Measurements from ENCODE around the gene PCYT1A. TPM values are rescaled to one million over a fixed set of nuclear protein-coding genes. Genes with fewer than 3 reads are reported as not detected.
"Not testable (repeated sequence)": the region's sequence is repeated elsewhere in the genome, so short reads cannot be mapped to it uniquely, and the experiment has no call there.

The PCYT1A gene
- total and polyA plus RNA-seq, 8 donors: 11.8 to 127 (median 38.3) TPM

DNA sequence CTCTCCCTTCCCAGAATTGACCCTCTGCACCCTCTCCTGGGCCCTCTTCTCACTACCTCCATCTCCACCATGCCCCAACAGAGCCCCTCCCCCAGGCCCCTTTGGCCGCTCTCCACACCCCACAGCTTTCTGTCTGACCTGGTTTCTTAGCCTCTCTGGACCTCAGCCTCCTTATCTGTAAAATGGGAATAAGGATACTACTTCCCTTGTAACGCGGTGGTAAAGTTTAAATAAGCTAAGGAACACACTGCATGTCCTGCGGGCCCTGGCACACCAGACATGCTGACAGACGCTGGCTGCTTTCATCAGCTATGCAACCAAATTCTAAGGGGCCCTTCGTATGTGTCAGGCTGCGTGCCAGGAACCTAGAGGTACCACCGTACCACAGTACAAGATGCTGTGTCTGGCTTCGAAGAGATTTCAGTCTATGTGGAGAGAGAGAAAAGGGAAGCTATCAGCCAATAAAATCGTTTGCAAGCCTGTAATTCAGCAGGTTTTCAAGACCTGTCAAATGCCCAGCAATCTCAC lies 72.0 kb downstream of the PCYT1A start:
- DNase-seq: no peak
- Histone ChIP-seq H3K27ac (no peak overlapping the region), H3K9me3 (no peaks in the 10 kb centered on the region), H3K4me3 (no peak overlapping the region), H3K36me3 (no peaks in the 10 kb centered on the region), H3K27me3 (peaks cover 0 to 23% (median 4%) of the 10 kb centered on the region in 3 donors), H3K4me1 (peaks cover 0 to 31% (median 14%) of the 10 kb centered on the region in 4 donors)
- TF ChIP-seq, protein P1, sequence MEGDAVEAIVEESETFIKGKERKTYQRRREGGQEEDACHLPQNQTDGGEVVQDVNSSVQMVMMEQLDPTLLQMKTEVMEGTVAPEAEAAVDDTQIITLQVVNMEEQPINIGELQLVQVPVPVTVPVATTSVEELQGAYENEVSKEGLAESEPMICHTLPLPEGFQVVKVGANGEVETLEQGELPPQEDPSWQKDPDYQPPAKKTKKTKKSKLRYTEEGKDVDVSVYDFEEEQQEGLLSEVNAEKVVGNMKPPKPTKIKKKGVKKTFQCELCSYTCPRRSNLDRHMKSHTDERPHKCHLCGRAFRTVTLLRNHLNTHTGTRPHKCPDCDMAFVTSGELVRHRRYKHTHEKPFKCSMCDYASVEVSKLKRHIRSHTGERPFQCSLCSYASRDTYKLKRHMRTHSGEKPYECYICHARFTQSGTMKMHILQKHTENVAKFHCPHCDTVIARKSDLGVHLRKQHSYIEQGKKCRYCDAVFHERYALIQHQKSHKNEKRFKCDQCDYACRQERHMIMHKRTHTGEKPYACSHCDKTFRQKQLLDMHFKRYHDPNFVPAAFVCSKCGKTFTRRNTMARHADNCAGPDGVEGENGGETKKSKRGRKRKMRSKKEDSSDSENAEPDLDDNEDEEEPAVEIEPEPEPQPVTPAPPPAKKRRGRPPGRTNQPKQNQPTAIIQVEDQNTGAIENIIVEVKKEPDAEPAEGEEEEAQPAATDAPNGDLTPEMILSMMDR (IDR thresholded peaks at IDR 0.05): no peak
- no peak for TF ChIP-seq EP300 (IDR thresholded peaks at IDR 0.05)
- TF ChIP-seq POLR2A (IDR thresholded peaks at IDR 0.05): no peak
- 70 to 80% (median 77%) methylated on average over 9 to 10 of the region's 10 CpGs for WGBS, 5 donors
- intact Hi-C loops (cut with DNase I; ENCODE audit: low total_unique reads): no loop called here

DNA sequence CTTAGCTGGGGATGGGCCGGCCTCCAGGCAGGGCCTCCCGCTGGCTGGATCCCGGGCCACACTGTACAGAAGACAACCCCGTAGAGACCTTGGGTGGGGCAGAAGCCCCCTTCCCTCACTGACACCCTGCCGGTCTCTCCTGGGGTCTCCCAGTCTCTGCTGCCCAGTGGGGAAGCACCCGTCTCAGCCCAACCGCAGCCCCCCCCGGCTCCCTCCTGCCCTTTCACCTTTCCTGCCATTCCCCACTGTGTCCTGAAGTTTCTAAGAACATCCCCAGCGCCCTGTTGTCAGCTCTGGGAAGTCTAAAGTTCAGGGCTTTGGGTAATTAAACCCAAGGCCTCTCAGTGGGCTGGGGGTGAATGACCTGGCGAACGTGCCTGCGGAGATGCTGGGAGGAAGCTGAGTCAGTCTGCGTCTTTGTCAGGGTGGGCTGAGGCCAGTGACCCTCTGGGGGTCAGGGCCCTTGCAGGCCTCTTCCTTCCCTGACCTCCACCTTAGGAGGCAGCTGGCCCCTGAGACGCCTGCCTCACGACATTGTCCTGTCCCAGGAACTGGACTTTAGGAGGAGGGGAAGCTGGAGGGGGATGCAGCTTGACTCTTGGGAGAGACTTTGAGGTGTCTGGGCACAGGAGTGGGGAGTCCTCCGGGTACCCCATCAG lies 72.6 kb downstream of the PCYT1A start:
- intact Hi-C loops (cut with DNase I; ENCODE audit: low total_unique reads): no loop called here
- Histone ChIP-seq H3K4me3 (no peak overlapping the region), H3K27me3 (peaks cover 0 to 23% (median 4%) of the 10 kb centered on the region in 3 donors), H3K36me3 (no peaks in the 10 kb centered on the region), H3K4me1 (peaks cover 0 to 27% (median 14%) of the 10 kb centered on the region in 4 donors), H3K9me3 (no peaks in the 10 kb centered on the region), H3K27ac (no peak overlapping the region)
- peak in 1 of 2 donors; percentile 17 for DNase-seq
- TF ChIP-seq POLR2AphosphoS5 (IDR thresholded peaks at IDR 0.05) (no peak), POLR2A (IDR thresholded peaks at IDR 0.05) (no peak), EP300 (IDR thresholded peaks at IDR 0.05) (no peak)
- TF ChIP-seq, protein P1 (IDR thresholded peaks at IDR 0.05): no peak
- WGBS, 5 donors: 83 to 87% (median 86%) methylated on average over 13 to 16 of the region's 16 CpGs

DNA sequence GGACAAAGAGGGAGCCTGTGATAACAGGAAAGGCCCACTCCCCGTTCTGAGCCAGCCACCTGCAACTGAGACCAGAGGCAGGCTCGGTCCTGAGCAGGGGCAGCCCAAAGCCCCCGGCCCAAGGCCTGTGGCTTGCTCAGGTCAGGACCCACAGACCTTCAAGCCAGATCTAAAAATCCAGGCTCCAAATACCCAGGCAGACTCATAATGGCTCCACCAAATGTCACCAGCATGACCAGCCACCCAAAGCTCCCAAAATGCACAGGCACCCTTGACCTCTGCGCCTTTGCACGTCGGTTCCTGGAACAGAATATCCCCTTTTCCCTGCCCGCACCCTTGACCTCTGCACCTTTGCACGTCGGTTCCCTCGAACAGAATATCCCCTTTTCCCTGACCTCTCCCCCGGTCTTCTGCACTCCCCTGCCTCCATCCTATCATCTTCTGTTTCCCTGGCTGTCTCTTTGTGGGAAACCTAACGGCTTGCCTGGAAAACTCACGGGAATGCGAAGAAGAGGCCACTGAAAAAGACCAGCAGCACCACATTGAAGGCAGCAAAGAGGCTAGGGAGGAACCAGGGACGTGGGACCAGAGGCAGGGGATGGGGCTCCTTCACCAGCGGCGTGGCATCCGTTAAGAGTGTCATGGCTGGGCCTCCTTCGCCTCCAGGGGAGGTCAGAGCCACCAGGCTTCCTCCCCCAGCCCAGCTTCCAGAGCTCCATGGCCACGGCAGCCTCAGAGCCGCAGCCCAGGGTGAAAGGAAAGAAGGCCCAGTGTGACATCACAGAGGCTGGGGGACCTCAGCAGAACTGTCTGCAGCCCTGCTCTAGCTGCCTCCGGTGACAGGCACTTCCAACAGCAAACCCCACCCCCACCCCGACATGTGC lies 76.6 kb downstream of the PCYT1A start, which contains the start of gene ZDHHC19:
TSS of gene ZDHHC19 (minus strand) at position 728 of the 884 bp plus-strand sequence. CDS start at position 643, 85 bp downstream.
- peaks cover 0 to 27% (median 3%) of the 10 kb centered on the region in 3 donors for H3K27me3 ChIP-seq
- TF ChIP-seq POLR2AphosphoS5 (IDR thresholded peaks at IDR 0.05) (no peak), EP300 (IDR thresholded peaks at IDR 0.05) (no peak), POLR2A (IDR thresholded peaks at IDR 0.05) (no peak)
- TF ChIP-seq, protein P1 (IDR thresholded peaks at IDR 0.05): no peak
- intact Hi-C loops (cut with DNase I; ENCODE audit: low total_unique reads): no loop called here
- H3K27ac ChIP-seq: no peak within 1 kb of the TSS
- H3K9me3 ChIP-seq: no peaks in the 10 kb centered on the region
- DNase-seq: no peak
- H3K36me3 ChIP-seq: no peaks in the 10 kb centered on the region
- 70 to 76% (median 74%) methylated on average over 20 to 23 of the region's 23 CpGs for WGBS, 5 donors
- H3K4me1 ChIP-seq: peaks cover 0 to 11% (median 8%) of the 10 kb centered on the region in 4 donors
- H3K4me3 ChIP-seq: no peak within 1 kb of the TSS

DNA sequence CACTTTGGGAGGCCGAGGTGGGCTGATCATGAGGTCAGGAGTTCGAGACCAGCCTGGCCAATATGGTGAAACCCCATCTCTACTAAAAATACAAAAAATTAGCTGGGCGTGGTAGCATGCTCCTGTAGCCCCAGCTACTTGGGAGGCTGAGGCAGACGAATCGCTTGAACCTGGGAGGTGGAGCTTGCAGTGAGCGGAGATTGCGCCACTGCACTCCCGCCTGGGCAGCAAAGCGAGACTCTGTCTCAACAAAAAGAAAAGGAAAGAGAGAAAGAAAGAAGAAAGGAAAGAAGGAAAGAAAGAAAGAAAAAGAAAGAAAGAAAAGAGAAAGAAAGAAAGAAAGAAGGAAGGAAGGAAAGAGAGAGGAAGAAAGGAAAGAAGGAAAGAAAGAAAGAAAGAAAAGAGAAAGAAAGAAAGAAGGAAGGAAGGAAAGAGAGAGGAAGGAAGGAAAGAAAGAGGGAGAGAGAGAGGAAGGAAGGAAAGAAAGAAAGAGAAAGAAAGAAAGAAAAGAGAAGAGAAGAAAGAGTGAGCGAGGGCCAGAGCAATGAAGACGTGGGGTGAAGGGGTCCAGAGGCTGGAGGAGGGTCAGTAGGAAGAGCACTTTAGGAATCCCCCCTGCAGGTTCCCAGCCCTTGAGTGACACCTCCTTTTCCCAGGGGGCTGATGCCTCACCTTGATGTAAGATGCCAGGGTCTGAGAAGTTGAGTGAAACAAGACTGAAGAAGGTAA lies 77.4 kb downstream of the PCYT1A start:
- 84 to 94% (median 90%) methylated on average over 11 of the region's 11 CpGs for WGBS, 5 donors
- peaks cover 0 to 11% (median 8%) of the 10 kb centered on the region in 4 donors for H3K4me1 ChIP-seq
- intact Hi-C loops (cut with DNase I; ENCODE audit: low total_unique reads); H3K36me3 ChIP-seq; DNase-seq; H3K4me3 ChIP-seq; H3K27ac ChIP-seq; H3K9me3 ChIP-seq: not testable (repeated sequence)
- H3K27me3 ChIP-seq: peaks cover 0 to 21% (median 3%) of the 10 kb centered on the region in 3 donors
